GM19328 (cell line): Measurements from ENCODE around the gene DLGAP1.
"Not testable (repeated sequence)": the region's sequence is repeated elsewhere in the genome, so short reads cannot be mapped to it uniquely, and the experiment has no call there.

ENCODE experiments used
- ATAC-seq: cut with Tn5 transposase; IDR thresholded peaks from one replicate; pipeline ENCODE4 v1.9.1; 2021; ENCODE audit warnings: mild to moderate bottlenecking, moderate library complexity; ENCODE audit not compliant: unreplicated experiment

DLGAP1 gene

GRCh38 chr18:4293337-4293736, 161.8 kb downstream of the DLGAP1 start:
- no peak for ATAC-seq

DNA sequence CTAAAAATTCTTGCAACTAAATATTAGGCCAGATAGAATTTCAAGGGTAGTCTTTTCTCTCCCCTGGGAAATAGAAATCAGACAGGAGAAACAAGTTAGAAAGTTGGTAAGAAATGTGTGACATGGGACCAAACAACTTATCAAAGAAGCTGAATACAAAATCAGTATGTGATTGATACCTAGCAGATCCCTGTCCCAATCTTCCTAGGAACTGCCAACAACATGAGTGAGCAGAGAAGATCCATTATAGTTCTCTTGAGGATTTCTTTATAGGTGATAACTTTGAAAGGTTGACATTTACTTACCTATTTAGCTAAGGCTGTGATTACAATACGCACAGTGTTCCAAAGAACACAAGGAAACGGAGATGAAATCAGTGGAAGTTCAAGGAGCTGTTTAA, 162.4 kb downstream of the DLGAP1 start:
- ATAC-seq = no peak

GRCh38 chr18:4287340-4287739, 167.8 kb downstream of the DLGAP1 start:
- ATAC-seq = not testable (repeated sequence)

- ATAC-seq = no peak
Observed at GRCh38 chr18:4286256-4286655, 168.9 kb downstream of the DLGAP1 start.

- ATAC-seq = no peak
Observed at GRCh38 chr18:4285525-4285924, 169.6 kb downstream of the DLGAP1 start.

DNA sequence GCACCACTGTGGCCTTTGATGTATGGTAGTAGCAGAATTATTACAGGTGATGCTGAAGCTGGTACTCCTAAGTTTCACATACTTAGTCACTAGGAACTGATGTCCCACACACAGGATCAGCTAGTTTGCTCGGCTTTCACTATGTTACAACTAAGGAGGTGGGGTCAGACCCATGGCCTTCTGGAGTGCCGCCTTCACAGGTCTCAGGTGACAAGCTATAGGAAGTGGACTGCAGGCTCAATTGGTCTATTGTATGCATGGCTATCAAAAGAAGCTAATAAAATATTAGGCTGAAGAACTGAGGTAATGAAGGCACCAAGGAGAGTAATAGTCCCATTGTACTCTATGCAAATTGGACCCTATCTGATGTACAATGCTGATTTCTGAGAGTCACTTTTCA, 170.6 kb downstream of the DLGAP1 start:
- ATAC-seq = no peak

DNA sequence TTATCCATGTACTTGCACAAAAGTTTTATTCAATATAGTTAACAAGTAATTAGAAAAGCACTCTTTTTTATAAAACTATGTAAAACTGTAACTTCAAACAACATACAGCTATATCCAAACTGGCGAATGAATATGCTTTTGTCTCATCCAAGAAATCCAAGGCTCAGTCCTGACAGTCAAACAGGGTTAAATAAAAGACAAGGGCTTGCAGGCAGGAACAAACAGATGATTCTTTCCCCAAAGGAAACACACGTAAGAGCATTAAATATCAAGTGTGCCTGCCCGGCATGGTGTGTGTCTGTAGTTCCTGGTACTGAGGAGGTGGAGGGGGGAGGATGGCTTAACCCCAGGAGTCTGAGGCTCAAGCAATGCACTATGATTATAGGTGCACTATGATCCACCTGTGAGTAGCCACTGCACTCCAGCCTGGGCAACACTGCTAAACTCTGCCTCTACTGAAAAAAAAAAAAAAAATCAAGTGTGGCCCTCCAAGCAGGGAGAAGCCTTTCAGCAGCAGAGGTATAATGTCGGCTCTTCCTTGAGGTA, 171.3 kb downstream of the DLGAP1 start:
- no peak for ATAC-seq

DNA sequence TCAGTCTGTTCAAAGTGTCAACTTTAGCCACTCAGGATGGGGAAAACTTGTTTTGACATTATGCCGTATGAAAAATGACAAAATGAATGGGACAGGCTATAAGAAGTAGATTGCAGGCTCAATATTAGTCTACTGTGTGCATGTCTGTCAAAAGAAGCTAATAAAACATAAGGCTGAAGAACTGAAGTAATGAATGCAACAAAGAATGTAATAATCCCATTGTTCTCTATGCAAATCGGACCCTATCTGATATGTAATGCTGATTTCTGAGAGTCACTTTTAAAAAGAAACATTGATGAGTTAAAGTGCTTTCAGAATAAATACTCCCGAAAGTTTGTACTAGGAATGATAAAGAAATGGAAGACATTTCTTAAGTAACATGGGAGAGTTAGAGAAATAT, 172.2 kb downstream of the DLGAP1 start:
- ATAC-seq = no peak

- ATAC-seq = no peak
Observed at GRCh38 chr18:4276953-4277585, 178.0 kb downstream of the DLGAP1 start.

DNA sequence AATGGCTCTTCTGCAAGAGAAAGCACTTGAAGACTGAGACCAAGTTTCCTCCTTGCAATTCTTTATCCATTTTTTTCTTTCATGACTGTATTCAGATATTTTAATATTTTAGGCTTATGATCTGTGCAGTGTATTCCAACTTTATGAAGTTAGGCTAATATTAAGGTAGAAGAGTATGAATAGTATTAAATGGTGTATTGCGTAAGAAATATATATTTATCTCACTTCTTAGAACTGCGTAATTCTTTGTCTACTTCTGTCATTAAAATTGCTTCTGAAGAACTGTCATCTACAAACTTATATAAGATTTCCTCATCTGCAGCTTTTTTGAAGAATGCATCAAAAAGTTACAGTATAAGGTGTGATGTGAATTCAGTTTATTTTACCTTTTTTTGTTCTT, 183.2 kb downstream of the DLGAP1 start:
- ATAC-seq = no peak

DNA sequence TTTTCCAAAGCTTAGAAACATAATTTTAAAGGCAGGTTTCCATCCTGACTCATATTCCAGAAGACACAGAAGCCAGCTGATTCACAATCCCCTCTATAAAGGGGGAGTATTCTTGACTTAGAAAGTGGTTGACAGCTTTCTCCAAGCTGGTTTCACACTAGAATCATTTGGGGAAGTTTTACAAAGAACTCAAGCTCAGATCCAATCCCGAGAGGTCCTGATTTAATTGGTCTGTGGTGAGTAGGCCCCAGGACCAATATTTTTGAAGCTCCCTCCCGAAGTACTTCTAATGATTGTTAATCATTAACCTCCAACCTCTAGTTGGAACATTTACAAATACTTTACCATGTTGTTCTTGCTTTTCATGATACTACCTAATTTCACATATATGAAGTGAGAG, 184.1 kb downstream of the DLGAP1 start:
- no peak for ATAC-seq

DNA sequence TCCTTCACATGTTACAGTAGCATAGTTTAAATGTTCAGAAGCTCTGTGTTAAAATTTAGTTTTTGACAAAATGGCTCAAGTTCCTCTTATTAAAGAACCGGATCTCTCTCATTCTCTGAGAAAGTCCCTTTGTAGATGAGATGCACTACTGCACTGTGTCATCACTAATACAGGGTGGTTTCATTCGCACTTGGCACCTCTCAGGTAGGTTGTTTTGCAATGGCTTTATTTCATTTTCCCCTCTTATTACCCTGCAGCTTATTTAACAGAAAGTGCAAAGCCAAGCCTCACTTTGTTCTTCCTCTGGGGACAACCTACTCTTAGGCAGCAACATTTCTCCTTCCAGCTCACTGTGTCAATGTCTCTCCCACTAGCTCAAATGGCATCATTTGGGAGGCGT, 185.1 kb downstream of the DLGAP1 start:
- ATAC-seq = no peak

DNA sequence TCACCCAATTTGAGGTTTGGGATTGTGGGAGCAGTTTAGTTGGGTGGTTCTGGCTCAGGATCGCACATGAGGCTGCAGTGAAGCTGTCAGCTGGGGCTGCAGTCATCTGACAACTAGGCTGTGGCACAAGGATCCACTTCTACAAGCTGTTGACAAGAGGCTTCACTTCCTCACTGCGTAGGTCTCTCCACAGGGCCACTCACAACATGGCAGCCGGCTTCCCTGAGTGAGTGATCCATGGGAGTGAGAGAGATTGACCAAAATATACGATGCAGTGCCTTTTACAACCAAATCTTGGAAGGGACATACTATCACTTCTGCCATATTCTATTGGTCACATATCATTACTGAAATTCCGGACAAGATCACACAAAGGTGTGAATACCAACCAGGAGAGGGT, 187.5 kb downstream of the DLGAP1 start:
- ATAC-seq = no peak

GRCh38 chr18:4264347-4264791, 190.7 kb downstream of the DLGAP1 start:
- ATAC-seq = no peak

DNA sequence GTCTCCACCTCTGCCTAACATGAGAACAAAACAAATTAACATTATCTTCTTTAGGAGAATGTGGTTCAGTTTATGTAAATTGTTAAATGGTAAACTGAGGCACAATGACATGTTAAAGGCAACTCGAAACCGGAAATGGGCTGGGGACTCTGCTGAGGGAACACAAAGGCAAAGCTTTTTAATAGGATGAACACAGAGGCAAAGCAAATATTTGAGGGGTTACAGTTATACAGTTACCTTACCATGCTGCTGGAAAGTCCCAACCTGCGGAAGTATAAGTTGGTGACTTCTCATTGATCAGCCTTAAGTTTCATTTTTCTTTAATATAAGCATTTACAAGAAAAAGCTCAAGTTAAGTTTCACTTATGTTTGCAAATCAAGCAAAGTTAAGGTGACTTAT, 195.0 kb downstream of the DLGAP1 start:
- ATAC-seq = no peak

- ATAC-seq = no peak
Observed at GRCh38 chr18:4256766-4257417, 198.2 kb downstream of the DLGAP1 start.

- no peak for ATAC-seq
Observed at GRCh38 chr18:4254840-4255239, 200.3 kb downstream of the DLGAP1 start.

- no peak for ATAC-seq
Observed at GRCh38 chr18:4252829-4253228, 202.3 kb downstream of the DLGAP1 start.

GRCh38 chr18:4251873-4252272, 203.2 kb downstream of the DLGAP1 start:
- no peak for ATAC-seq

DNA sequence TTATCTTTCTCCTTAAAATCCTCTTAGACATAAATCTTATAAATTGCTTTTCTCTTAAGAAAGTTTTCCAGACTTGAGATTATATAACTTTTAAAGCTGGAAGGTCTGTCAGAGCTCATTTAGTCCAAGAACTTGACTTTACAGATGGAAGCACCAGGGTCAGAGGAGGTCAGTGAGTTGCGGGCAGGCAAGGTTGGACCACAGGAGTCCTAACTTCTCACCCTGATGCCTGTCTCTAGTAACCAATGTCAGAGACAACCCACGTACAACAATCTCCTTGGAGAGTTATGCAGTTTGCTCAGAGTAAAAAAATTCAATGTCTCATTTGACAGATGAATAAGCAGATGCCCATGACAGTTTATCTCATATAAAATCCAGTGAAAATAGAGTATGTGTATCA, 203.9 kb downstream of the DLGAP1 start:
- no peak for ATAC-seq

DNA sequence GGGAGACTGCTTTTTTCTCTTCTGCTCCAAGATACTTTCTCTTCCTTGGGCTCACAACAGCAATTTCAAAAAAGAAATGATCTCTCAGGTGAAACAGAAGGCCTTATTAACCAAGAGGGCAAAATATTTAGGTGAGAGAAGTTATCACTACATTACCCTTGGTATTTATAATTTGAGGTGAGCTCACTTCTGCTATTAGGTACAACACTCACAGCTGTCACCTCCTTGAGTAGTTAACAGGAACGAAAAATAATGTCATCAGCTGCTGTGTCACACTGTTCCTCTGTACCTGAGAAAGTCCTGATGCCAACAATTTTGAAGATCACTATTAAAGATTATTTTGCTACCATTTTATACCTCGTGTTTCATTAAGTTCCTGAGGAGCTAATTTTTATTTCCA, 205.0 kb downstream of the DLGAP1 start:
- ATAC-seq = no peak

DNA sequence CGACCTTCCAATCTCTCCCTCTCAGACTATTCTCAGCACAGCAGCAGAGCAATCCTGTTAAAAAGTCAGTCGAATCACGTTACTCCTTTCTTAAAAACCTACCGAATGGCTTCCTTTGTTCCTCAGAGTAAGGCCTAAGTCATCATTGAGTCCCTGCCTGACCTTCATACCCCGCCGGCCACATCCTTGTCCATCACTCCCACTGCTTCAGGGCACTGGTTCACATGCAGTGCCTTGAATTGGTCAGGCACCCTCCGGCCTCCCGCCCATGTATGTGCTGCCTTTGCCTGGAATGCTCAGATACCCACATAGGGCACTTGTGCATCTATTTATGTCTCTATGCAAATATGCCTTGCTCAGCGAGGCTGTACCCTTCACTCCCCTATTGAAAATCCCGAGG, 206.4 kb downstream of the DLGAP1 start:
- ATAC-seq = no peak

- ATAC-seq = no peak
Observed at GRCh38 chr18:4246374-4246773, 208.7 kb downstream of the DLGAP1 start.
